HG03460 (cell line): ENCODE data around the gene PCDH9.
"Not testable (repeated sequence)": the region's sequence is repeated elsewhere in the genome, so short reads cannot be mapped to it uniquely, and the experiment has no call there.

Source experiments
- ATAC-seq: cut with Tn5 transposase; IDR thresholded peaks from one replicate; pipeline ENCODE4 v1.9.1; 2021; ENCODE audit not compliant: unreplicated experiment

The PCDH9 gene

GRCh38 chr13:67134417-67135129 lies 95.6 kb downstream of the PCDH9 start:
- no peak for ATAC-seq

GRCh38 chr13:67133476-67133875 lies 96.7 kb downstream of the PCDH9 start:
- ATAC-seq, result no peak

GRCh38 chr13:67131393-67131792 lies 98.7 kb downstream of the PCDH9 start:
- no peak for ATAC-seq

GRCh38 chr13:67130444-67130843 lies 99.7 kb downstream of the PCDH9 start:
- ATAC-seq, result no peak

- ATAC-seq, result no peak
Measured at GRCh38 chr13:67128136-67128535, 102.0 kb downstream of the PCDH9 start.

- no peak for ATAC-seq
Measured at GRCh38 chr13:67125681-67126080, 104.5 kb downstream of the PCDH9 start.

- ATAC-seq, result no peak
Measured at GRCh38 chr13:67123165-67123564, 107.0 kb downstream of the PCDH9 start.

GRCh38 chr13:67122251-67122650 lies 107.9 kb downstream of the PCDH9 start:
- no peak for ATAC-seq

GRCh38 chr13:67120872-67121531 lies 109.1 kb downstream of the PCDH9 start:
- no peak for ATAC-seq

- no peak for ATAC-seq
Measured at GRCh38 chr13:67119481-67119894, 110.6 kb downstream of the PCDH9 start.

GRCh38 chr13:67118277-67118676 lies 111.9 kb downstream of the PCDH9 start:
- ATAC-seq, result no peak

GRCh38 chr13:67117010-67117550 lies 113.1 kb downstream of the PCDH9 start:
- no peak for ATAC-seq

GRCh38 chr13:67107979-67108378 lies 122.2 kb downstream of the PCDH9 start:
- ATAC-seq, result no peak

- no peak for ATAC-seq
Measured at GRCh38 chr13:67106502-67107057, 123.6 kb downstream of the PCDH9 start.

GRCh38 chr13:67101730-67102467 lies 128.2 kb downstream of the PCDH9 start:
- no peak for ATAC-seq

GRCh38 chr13:67100730-67101129 lies 129.4 kb downstream of the PCDH9 start:
- ATAC-seq, result no peak

GRCh38 chr13:67099494-67099893 lies 130.6 kb downstream of the PCDH9 start:
- ATAC-seq, result no peak

- ATAC-seq, result no peak
Measured at GRCh38 chr13:67097892-67098452, 132.2 kb downstream of the PCDH9 start.

GRCh38 chr13:67096893-67097292 lies 133.2 kb downstream of the PCDH9 start:
- not testable (repeated sequence) for ATAC-seq

GRCh38 chr13:67096418-67096817 lies 133.7 kb downstream of the PCDH9 start:
- ATAC-seq, result no peak

GRCh38 chr13:67095621-67096020 lies 134.5 kb downstream of the PCDH9 start:
- ATAC-seq, result no peak
